Peyer's patch (tissue), 4 donors: ENCODE results near the gene GALNT9. TPM values are rescaled to one million over a fixed set of nuclear protein-coding genes. Genes with fewer than 3 reads are reported as not detected.

Source experiments
- DNase-seq, 3 donors: peaks; one replicate each; pipeline ENCODE4 v3.0.0-alpha.2; 2017 to 2019
- H3K27ac ChIP-seq, 4 donors: fragments of 200-600 bp; sonication (generic); one replicate each; pipeline ENCODE4 v1.5.1; 2016 to 2019
- H3K27me3 ChIP-seq, 2 donors: fragments of 200-600 bp; sonication (generic); one replicate each; pipeline ENCODE4 v1.5.1; 2019
- H3K36me3 ChIP-seq, 3 donors: fragments of 200-600 bp; sonication (generic); one replicate each; pipeline ENCODE4 v1.5.1; 2016 to 2019
- H3K4me1 ChIP-seq, 4 donors: fragments of 200-600 bp; sonication (generic); one replicate each; pipeline ENCODE4 v1.5.1; 2016 to 2019
- H3K4me3 ChIP-seq, 4 donors: fragments of 200-600 bp; sonication (generic); 1 replicate in 3 of 4; 2 replicates in 1 of 4; pipeline ENCODE4 v1.5.1; 2016 to 2019; ENCODE audit warnings: mild to moderate bottlenecking in 1 of 4
- H3K9me3 ChIP-seq, 4 donors: fragments of 200-600 bp; sonication (generic); one replicate each; pipeline ENCODE4 v1.5.1; 2016 to 2019; ENCODE audit warnings: mild to moderate bottlenecking in 1 of 4
- POLR2A ChIP-seq, 2 donors: fragments of 450-650 bp; IDR thresholded peaks; one replicate each; pipeline ENCODE4 v1.5.1; 2017; ENCODE audit warnings: antibody characterized with exemption in 2 of 2, mild to moderate bottlenecking in 2 of 2, moderate library complexity in 2 of 2
- total RNA-seq, 4 donors: library from RNA; depleted of rRNA; stranded (reverse); fragments of >200 nt; gene quantifications; one replicate each; pipeline ENCODE4 v1.1.0, GENCODE V29; 2016
- TF ChIP-seq, protein P1 (sequence below), 6 experiments: fragments of 450-650 bp in 4 of 6; fragments of 200-600 bp in 2 of 6; sonication (generic) in 1 of 6; IDR thresholded peaks; one replicate each; pipeline ENCODE4 v1.5.1; 2017 to 2019; ENCODE audit warnings: antibody characterized with exemption in 6 of 6, mild to moderate bottlenecking in 3 of 6, moderate library complexity in 1 of 6

GALNT9 gene
- total RNA-seq, 4 donors from 2014 or later, result not detected

DNA sequence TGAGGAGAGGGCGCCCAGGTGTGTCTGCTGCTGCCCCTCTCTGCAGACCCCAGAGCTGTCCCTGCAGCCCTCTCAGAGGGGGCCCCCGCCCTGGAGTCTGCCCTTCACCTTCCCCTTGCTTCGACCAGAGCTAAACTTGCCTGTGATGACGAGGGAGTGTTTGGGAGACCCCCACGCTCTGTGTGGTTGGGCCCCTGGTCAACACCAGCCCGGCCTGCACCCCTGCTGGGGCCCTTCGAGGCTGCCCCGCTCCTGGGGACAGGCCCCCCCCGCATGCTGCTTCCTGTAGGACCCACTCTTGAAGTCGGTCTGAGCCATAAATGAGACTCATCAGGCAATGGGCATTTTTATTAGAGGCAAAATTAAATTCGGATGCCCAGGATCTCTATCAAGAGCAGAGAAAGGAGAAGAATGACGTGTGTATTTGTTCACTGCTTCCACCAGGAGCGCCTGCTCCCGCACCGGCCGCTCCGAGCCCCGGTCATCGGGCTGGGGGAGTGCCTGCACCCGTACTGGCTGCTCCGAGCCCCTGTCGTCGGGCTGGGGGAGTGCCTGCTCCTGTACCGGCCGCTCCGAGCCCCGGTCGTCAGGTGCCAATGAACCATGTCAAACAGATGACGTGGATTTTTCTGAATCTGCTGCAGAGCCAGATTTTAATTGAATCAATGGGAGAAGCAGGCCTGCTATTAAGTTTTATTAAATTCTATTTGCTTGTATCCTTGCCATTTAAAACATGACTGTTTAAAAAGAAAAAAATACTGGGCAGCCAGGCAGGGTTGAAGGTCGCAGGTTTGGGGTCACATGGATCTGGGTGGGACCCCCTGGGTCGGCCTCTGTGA is 137.5 kb downstream of the GALNT9 start:
- no peak for TF ChIP-seq POLR2A (IDR thresholded peaks at IDR 0.05)
- TF ChIP-seq, protein P1, sequence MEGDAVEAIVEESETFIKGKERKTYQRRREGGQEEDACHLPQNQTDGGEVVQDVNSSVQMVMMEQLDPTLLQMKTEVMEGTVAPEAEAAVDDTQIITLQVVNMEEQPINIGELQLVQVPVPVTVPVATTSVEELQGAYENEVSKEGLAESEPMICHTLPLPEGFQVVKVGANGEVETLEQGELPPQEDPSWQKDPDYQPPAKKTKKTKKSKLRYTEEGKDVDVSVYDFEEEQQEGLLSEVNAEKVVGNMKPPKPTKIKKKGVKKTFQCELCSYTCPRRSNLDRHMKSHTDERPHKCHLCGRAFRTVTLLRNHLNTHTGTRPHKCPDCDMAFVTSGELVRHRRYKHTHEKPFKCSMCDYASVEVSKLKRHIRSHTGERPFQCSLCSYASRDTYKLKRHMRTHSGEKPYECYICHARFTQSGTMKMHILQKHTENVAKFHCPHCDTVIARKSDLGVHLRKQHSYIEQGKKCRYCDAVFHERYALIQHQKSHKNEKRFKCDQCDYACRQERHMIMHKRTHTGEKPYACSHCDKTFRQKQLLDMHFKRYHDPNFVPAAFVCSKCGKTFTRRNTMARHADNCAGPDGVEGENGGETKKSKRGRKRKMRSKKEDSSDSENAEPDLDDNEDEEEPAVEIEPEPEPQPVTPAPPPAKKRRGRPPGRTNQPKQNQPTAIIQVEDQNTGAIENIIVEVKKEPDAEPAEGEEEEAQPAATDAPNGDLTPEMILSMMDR (IDR thresholded peaks at IDR 0.05), result no peak
- H3K4me1 ChIP-seq, result peaks cover 0 to 17% (median 7%) of the 10 kb centered on the region in 4 donors
- H3K27me3 ChIP-seq, result no peaks in the 10 kb centered on the region
- H3K9me3 ChIP-seq, result peaks cover 0 to 7% (median 3%) of the 10 kb centered on the region in 4 donors
- DNase-seq, result no peak
- no peak overlapping the region for H3K4me3 ChIP-seq
- H3K36me3 ChIP-seq, result no peaks in the 10 kb centered on the region
- H3K27ac ChIP-seq, result no peak overlapping the region

DNA sequence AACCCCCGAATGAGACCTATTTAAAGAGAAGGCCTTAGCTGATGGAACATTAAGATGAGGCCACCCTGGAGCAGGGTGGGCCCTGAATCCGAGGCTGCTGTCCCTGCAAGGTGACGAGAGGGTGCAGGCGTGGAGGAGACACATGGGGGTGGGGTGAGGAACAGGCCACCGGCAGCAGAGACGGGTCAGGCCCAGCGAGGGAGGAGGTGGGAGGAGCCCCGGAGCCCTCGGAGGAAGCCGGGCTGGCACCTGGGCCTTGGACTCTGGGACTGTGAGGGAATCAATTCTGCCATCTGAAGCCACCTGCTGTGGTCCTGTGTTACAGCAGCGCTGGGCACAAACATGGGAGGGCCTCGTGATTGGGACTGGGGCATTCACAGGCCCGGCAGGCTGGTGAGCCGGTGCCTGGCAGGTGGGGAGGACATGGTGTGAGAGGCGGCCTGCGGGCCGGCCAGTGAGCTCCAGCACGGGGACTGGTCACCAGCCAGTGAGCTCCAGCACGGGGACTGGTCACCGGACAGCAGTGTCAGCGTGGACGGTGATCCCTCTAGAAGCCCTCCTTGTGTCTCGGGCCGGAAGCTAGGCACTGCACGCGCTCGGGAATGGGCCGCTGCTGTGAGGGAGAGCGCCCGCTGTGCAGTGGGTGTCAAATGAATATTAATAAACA is 138.4 kb downstream of the GALNT9 start:
- no peak overlapping the region for H3K4me3 ChIP-seq
- no peaks in the 10 kb centered on the region for H3K36me3 ChIP-seq
- H3K9me3 ChIP-seq, result peaks cover 0 to 14% (median 3%) of the 10 kb centered on the region in 4 donors
- TF ChIP-seq, protein P1 (IDR thresholded peaks at IDR 0.05), result no peak
- TF ChIP-seq POLR2A (IDR thresholded peaks at IDR 0.05), result no peak
- H3K4me1 ChIP-seq, result peaks cover 0 to 17% (median 7%) of the 10 kb centered on the region in 4 donors
- DNase-seq, result no peak
- H3K27me3 ChIP-seq, result no peaks in the 10 kb centered on the region
- H3K27ac ChIP-seq, result no peak overlapping the region

DNA sequence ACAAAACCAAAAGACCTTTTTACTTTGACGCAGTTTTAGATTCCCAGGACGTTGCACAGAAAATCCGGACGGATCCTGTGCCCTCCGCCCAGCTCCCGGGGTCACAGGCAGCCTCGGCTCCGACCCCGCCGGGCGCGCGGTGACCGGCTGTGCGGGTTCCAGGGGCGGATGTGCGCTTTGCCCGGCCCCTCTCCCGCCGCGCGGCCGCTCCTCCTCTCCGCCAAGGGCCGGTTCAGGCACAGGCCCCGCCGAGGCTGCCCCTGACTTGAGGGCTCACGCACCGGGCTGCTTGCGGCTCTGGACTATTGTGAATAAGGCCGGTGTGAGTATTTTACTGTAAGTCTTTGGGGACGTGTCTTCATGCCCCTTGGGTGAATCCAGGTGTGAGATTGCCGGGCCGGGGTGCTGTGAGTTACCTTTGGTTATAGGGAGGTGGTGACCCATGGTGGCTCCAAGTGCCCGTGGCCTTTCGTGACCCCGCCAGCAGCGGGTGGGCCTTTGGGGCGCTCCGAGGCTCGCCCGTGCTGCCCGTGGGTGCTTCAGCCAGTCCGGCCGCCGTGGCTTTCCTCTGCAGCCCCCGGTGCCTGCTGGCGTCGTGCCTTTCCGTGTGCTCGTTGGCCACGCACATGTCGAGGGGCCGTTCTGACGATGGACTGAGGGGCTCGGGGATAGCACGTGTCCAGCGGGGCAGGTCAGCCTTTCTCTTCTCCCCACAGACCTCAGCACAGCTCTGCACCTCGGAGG is 139.2 kb downstream of the GALNT9 start:
- Histone ChIP-seq H3K4me1 (peaks cover 0 to 17% (median 7%) of the 10 kb centered on the region in 4 donors), H3K36me3 (no peaks in the 10 kb centered on the region), H3K9me3 (peaks cover 0 to 20% (median 3%) of the 10 kb centered on the region in 4 donors), H3K27me3 (no peaks in the 10 kb centered on the region), H3K27ac (peak overlapping the region; percentile 47 to 80 (median 64)), H3K4me3 (peak overlapping the region; percentile 49 to 64 (median 60))
- TF ChIP-seq, protein P1 (IDR thresholded peaks at IDR 0.05), result peak in 1 of 6 experiments; percentile 10
- no peak for TF ChIP-seq POLR2A (IDR thresholded peaks at IDR 0.05)
- DNase-seq, result peak in 2 of 3 donors; percentile 58 to 61

DNA sequence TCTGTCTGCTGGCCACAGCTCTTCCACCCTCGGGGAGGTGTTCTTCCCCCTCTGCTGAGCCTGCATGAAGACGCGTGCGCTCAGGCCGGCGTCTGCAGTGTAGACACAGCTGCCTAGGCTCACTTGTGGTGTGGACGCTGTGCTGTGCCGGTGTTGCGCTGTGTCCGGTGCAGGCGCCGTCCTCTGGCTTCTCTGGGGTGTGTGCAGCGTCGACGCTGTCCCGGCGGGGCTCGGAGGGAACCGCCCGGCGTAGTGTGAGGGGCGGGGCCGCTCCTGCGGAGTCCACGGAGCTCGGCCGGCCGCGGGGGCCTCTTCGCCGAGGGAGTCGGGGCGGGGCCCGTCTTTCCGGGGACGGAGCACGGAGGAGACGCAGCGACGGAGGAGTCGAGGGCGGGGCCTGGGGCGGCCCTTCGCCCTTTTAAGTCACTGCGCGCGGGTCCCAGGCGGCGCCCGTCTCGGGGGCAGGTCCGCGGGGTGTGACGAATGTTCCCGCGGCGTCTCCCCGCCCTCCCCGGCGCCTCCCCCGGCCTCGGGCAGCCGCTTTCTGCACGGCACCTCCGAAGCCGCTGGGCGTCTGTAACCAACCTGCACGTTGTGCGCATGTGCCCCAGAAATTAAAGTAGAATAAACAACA is 139.9 kb downstream of the GALNT9 start:
- H3K4me1 ChIP-seq, result peaks cover 0 to 17% (median 7%) of the 10 kb centered on the region in 4 donors
- H3K4me3 ChIP-seq, result peak overlapping the region; percentile 49 to 64 (median 60)
- H3K27me3 ChIP-seq, result no peaks in the 10 kb centered on the region
- TF ChIP-seq POLR2A (IDR thresholded peaks at IDR 0.05), result peak in 1 of 2 donors; percentile 62
- TF ChIP-seq, protein P1 (IDR thresholded peaks at IDR 0.05), result peak in 1 of 6 experiments; percentile 15
- peak; percentile 88 to 97 (median 91) for DNase-seq
- H3K9me3 ChIP-seq, result peaks cover 0 to 20% (median 3%) of the 10 kb centered on the region in 4 donors
- H3K36me3 ChIP-seq, result no peaks in the 10 kb centered on the region
- peak overlapping the region; percentile 47 to 80 (median 64) for H3K27ac ChIP-seq

DNA sequence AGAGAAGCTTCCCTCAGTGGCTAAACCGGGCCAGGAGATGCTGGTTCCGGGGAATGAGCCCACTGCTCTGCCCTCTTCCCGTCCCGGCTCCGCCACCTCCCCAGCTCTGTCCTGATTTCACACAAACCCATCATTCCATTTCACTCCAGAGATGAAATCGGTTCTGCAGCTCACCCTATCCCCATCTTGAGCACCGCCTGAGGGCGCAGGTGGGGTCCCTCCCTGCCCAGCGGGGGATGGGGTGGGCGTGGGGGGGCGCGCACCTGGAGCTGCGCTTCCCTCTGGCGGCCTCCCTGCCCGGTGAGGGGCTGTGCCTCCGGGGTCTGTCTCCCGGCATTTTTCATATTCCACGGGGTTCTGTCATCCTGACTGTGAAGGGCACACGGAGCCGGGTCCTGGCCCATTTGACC is 140.5 kb downstream of the GALNT9 start:
- TF ChIP-seq, protein P1 (IDR thresholded peaks at IDR 0.05), result no peak
- no peak for TF ChIP-seq POLR2A (IDR thresholded peaks at IDR 0.05)
- peaks cover 0 to 17% (median 7%) of the 10 kb centered on the region in 4 donors for H3K4me1 ChIP-seq
- DNase-seq, result no peak
- H3K9me3 ChIP-seq, result peaks cover 0 to 20% (median 3%) of the 10 kb centered on the region in 4 donors
- peak overlapping the region; percentile 49 to 64 (median 60) for H3K4me3 ChIP-seq
- peak overlapping the region; percentile 47 to 80 (median 64) for H3K27ac ChIP-seq
- H3K36me3 ChIP-seq, result no peaks in the 10 kb centered on the region
- no peaks in the 10 kb centered on the region for H3K27me3 ChIP-seq
